Neural progenitor cell (in vitro differentiated cells): Measurements from ENCODE around the gene E2F3. TPM values are rescaled to one million over a fixed set of nuclear protein-coding genes. Genes with fewer than 3 reads are reported as not detected.

Experiments used
- DNase-seq: peaks from one replicate; pipeline ENCODE4 v3.0.0-alpha.2; 2016; ENCODE audit warnings: low spot score
- H2AFZ ChIP-seq: fragments of 200-600 bp; sonication (generic); replicated peaks from 2 replicates; pipeline ENCODE4 v1.6.1; 2016; ENCODE audit warnings: antibody characterized with exemption
- H3F3A ChIP-seq: fragments of 200-600 bp; sonication (generic); 2 replicates; pipeline ENCODE4 v1.6.1; 2016; ENCODE audit warnings: antibody characterized with exemption, low read depth
- H3K27ac ChIP-seq: fragments of 200-600 bp; sonication (generic); 2 replicates; pipeline ENCODE4 v1.5.1; 2016; ENCODE audit warnings: mild to moderate bottlenecking
- H3K27me3 ChIP-seq: fragments of 200-600 bp; sonication (generic); 2 replicates; pipeline ENCODE4 v1.6.1; 2016; ENCODE audit warnings: mild to moderate bottlenecking, moderate library complexity
- H3K36me3 ChIP-seq: fragments of 200-600 bp; sonication (generic); 2 replicates; pipeline ENCODE4 v1.5.1; 2016
- H3K4me1 ChIP-seq: fragments of 200-600 bp; sonication (generic); 2 replicates; pipeline ENCODE4 v1.6.1; 2016; ENCODE audit warnings: mixed run types
- H3K4me2 ChIP-seq: fragments of 200-600 bp; sonication (generic); 2 replicates; pipeline ENCODE4 v1.6.1; 2016
- H3K4me3 ChIP-seq: fragments of 200-600 bp; sonication (generic); 2 replicates; pipeline ENCODE4 v1.5.1; 2016
- H3K79me2 ChIP-seq: fragments of 200-600 bp; sonication (generic); 2 replicates; pipeline ENCODE4 v1.6.1; 2016; ENCODE audit warnings: low read depth
- H3K9ac ChIP-seq: fragments of 200-600 bp; sonication (generic); 2 replicates; pipeline ENCODE4 v1.6.1; 2016
- H3K9me3 ChIP-seq: fragments of 200-600 bp; sonication (generic); 2 replicates; pipeline ENCODE4 v1.5.1; 2016; ENCODE audit warnings: low read depth
- H4K20me1 ChIP-seq: fragments of 200-600 bp; sonication (generic); 2 replicates; pipeline ENCODE4 v1.6.1; 2016; ENCODE audit warnings: low read depth
- H3K27ac Mint-ChIP-seq: 3 replicates; pipeline ENCODE4 v1.8.0; 2021; ENCODE audit warnings: mixed read lengths
- H3K27me3 Mint-ChIP-seq: 2 replicates; pipeline ENCODE4 v1.8.0; 2022; ENCODE audit warnings: low read depth, mild to moderate bottlenecking, inconsistent platforms, moderate library complexity, mixed read lengths; ENCODE audit not compliant: insufficient read depth
- H3K36me3 Mint-ChIP-seq: 3 replicates; pipeline ENCODE4 v1.8.0; 2021; ENCODE audit warnings: mixed read lengths
- H3K4me1 Mint-ChIP-seq: 3 replicates; pipeline ENCODE4 v1.8.0; 2021; ENCODE audit warnings: mixed read lengths
- H3K4me3 Mint-ChIP-seq: 3 replicates; pipeline ENCODE4 v1.8.0; 2021; ENCODE audit warnings: mild to moderate bottlenecking, moderate library complexity, mixed read lengths
- H3K9me3 Mint-ChIP-seq: 3 replicates; pipeline ENCODE4 v1.8.0; 2020; ENCODE audit warnings: mixed read lengths
- CTCF ChIP-seq: fragments of 200-600 bp; sonication (generic); IDR thresholded peaks from 2 replicates; pipeline ENCODE4 v1.5.1; 2017; ENCODE audit warnings: antibody characterized with exemption, mild to moderate bottlenecking
- EZH2 ChIP-seq: fragments of 200-600 bp; sonication (generic); IDR thresholded peaks from 2 replicates; pipeline ENCODE4 v1.6.1; 2017; ENCODE audit warnings: antibody characterized with exemption, mild to moderate bottlenecking, moderate library complexity
- EZH2phosphoT487 ChIP-seq: fragments of 200-600 bp; sonication (generic); IDR thresholded peaks from 2 replicates; pipeline ENCODE4 v1.6.1; 2017; ENCODE audit warnings: antibody characterized with exemption
- total RNA-seq: library from RNA; depleted of rRNA; stranded (reverse); fragments of >200 nt; gene quantifications from 2 replicates; pipeline ENCODE4 v1.2.3, GENCODE V29; 2015; ENCODE audit warnings: low replicate concordance

E2F3 gene
- total RNA-seq, 1 donor from 2014 or later, result 35.7 TPM

GRCh38 chr6:20367743-20368485 is 33.8 kb upstream of the E2F3 start:
- Histone ChIP-seq H3K4me1 (no peaks in the 10 kb centered on the region), H3K36me3 (no peaks in the 10 kb centered on the region), H3K27ac (no peak overlapping the region), H3K27me3 (no peaks in the 10 kb centered on the region), H3F3A (no peaks in the 10 kb centered on the region), H3K4me2 (no peak overlapping the region), H2AFZ (no peak overlapping the region), H3K9me3 (no peaks in the 10 kb centered on the region), H3K4me3 (no peak overlapping the region), H3K79me2 (no peaks in the 10 kb centered on the region), H3K9ac (no peak overlapping the region), H4K20me1 (no peaks in the 10 kb centered on the region)
- H3K4me3 Mint-ChIP-seq, result no peak overlapping the region
- TF ChIP-seq EZH2phosphoT487 (no peak), EZH2 (no peak), CTCF (no peak)
- H3K9me3 Mint-ChIP-seq, result peaks cover 4% of the 10 kb centered on the region
- DNase-seq, result no peak
- no peaks in the 10 kb centered on the region for H3K4me1 Mint-ChIP-seq
- H3K27ac Mint-ChIP-seq, result no peak overlapping the region
- H3K27me3 Mint-ChIP-seq, result peaks cover 5% of the 10 kb centered on the region
- H3K36me3 Mint-ChIP-seq, result no peaks in the 10 kb centered on the region

GRCh38 chr6:20370393-20370792 is 31.3 kb upstream of the E2F3 start:
- Mint-ChIP-seq H3K9me3 (peaks cover 4% of the 10 kb centered on the region), H3K27me3 (peaks cover 3% of the 10 kb centered on the region), H3K4me3 (no peak overlapping the region), H3K36me3 (no peaks in the 10 kb centered on the region), H3K27ac (no peak overlapping the region), H3K4me1 (no peaks in the 10 kb centered on the region)
- Histone ChIP-seq H3K36me3 (no peaks in the 10 kb centered on the region), H2AFZ (no peak overlapping the region), H4K20me1 (no peaks in the 10 kb centered on the region), H3K79me2 (no peaks in the 10 kb centered on the region), H3K4me2 (no peak overlapping the region), H3K27ac (no peak overlapping the region), H3K9me3 (no peaks in the 10 kb centered on the region), H3K4me1 (no peaks in the 10 kb centered on the region), H3K27me3 (no peaks in the 10 kb centered on the region), H3K9ac (no peak overlapping the region), H3F3A (no peaks in the 10 kb centered on the region), H3K4me3 (no peak overlapping the region)
- no peak for DNase-seq
- TF ChIP-seq EZH2phosphoT487, result no peak
- TF ChIP-seq CTCF, result no peak
- no peak for TF ChIP-seq EZH2

GRCh38 chr6:20370801-20371200 is 30.9 kb upstream of the E2F3 start:
- H2AFZ ChIP-seq, result no peak overlapping the region
- H3K9me3 ChIP-seq, result no peaks in the 10 kb centered on the region
- H3F3A ChIP-seq, result no peaks in the 10 kb centered on the region
- H3K4me1 Mint-ChIP-seq, result no peaks in the 10 kb centered on the region
- H3K9me3 Mint-ChIP-seq, result peaks cover 4% of the 10 kb centered on the region
- no peak overlapping the region for H3K27ac Mint-ChIP-seq
- H3K27me3 Mint-ChIP-seq, result peaks cover 3% of the 10 kb centered on the region
- H3K4me2 ChIP-seq, result no peak overlapping the region
- no peak overlapping the region for H3K4me3 Mint-ChIP-seq
- H3K36me3 Mint-ChIP-seq, result no peaks in the 10 kb centered on the region
- no peak for DNase-seq
- H3K9ac ChIP-seq, result no peak overlapping the region
- H3K27ac ChIP-seq, result no peak overlapping the region
- no peaks in the 10 kb centered on the region for H3K27me3 ChIP-seq
- no peak overlapping the region for H3K4me3 ChIP-seq
- H3K79me2 ChIP-seq, result no peaks in the 10 kb centered on the region
- no peaks in the 10 kb centered on the region for H4K20me1 ChIP-seq
- H3K36me3 ChIP-seq, result no peaks in the 10 kb centered on the region
- TF ChIP-seq EZH2, result no peak
- TF ChIP-seq CTCF, result no peak
- TF ChIP-seq EZH2phosphoT487, result no peak
- H3K4me1 ChIP-seq, result no peaks in the 10 kb centered on the region
